IMR-90 (cell line): Measurements from ENCODE around the gene CDC42EP4. TPM values are rescaled to one million over a fixed set of nuclear protein-coding genes. Genes with fewer than 3 reads are reported as not detected.
A peak's percentile ranks its signal among the peaks of the same experiment; 100 is the strongest.

ENCODE experiments used
- ATAC-seq: fragments of 200-7000 bp; cut with Tn5 transposase; 2 replicates; pipeline ENCODE4 v1.9.1; 2020; ENCODE audit warnings: low read depth, mild to moderate bottlenecking, moderate library complexity
- BruUV-seq: library from RNA; stranded (reverse); fragments of 400-500 nt; replicated peaks from 2 replicates; lab custom pipeline; 2021; lab: Mats Ljungman, UMichigan
- CTCF ChIA-PET: fragments of 300-600 bp; formaldehyde crosslinking; extraction: SDS; loops from one replicate; lab custom pipeline; 2021; ENCODE audit warnings: antibody characterized with exemption; lab: Yijun Ruan, JAX
- POLR2A ChIA-PET: fragments of 300-600 bp; sonication (Branson Sonifier 250); formaldehyde crosslinking; loops from one replicate; lab custom pipeline; 2022; ENCODE audit warnings: antibody characterized with exemption; ENCODE audit not compliant: unreplicated experiment; lab: Charles Lee
- DNase-seq: peaks from one replicate; pipeline ENCODE4 v3.0.0; 2013
- H2AFZ ChIP-seq: replicated peaks from 2 replicates; pipeline ENCODE3; 2013; ENCODE audit warnings: low read length, mild to moderate bottlenecking; ENCODE audit not compliant: poor library complexity
- H2AK5ac ChIP-seq: 2 replicates; pipeline ENCODE4 v1.6.1; 2013; ENCODE audit warnings: low read depth, low read length, inconsistent platforms
- H2AK9ac ChIP-seq: replicated peaks from 2 replicates; pipeline ENCODE3; 2013; ENCODE audit warnings: mild to moderate bottlenecking, low read depth, low read length, moderate library complexity; ENCODE audit not compliant: poor library complexity
- H2BK120ac ChIP-seq: 2 replicates; pipeline ENCODE4 v1.6.1; 2013; ENCODE audit warnings: low read depth, low read length, inconsistent platforms
- H2BK15ac ChIP-seq: 3 replicates; pipeline ENCODE4 v1.6.1; 2013; ENCODE audit warnings: low read depth, low read length, inconsistent platforms
- H2BK20ac ChIP-seq: 2 replicates; pipeline ENCODE4 v1.6.1; 2013; ENCODE audit warnings: low read depth, mild to moderate bottlenecking, inconsistent platforms, low read length, moderate library complexity
- H2BK5ac ChIP-seq: 2 replicates; pipeline ENCODE4 v1.6.1; 2013; ENCODE audit warnings: mild to moderate bottlenecking, low read depth, low read length, inconsistent platforms; ENCODE audit not compliant: poor library complexity, severe bottlenecking
- H3K14ac ChIP-seq: replicated peaks from 2 replicates; pipeline ENCODE4 v1.6.1; 2013; ENCODE audit warnings: low read depth, low read length, inconsistent platforms
- H3K18ac ChIP-seq: 2 replicates; pipeline ENCODE4 v1.6.1; 2013; ENCODE audit warnings: low read depth, low read length, control low read depth
- H3K23ac ChIP-seq: 2 replicates; pipeline ENCODE4 v1.6.1; 2013; ENCODE audit warnings: low read depth, low read length, inconsistent platforms
- H3K27ac ChIP-seq: 2 replicates; pipeline ENCODE4 v1.5.1; 2013; ENCODE audit warnings: mild to moderate bottlenecking, control low read depth, low read length; ENCODE audit not compliant: insufficient read depth
- H3K27me3 ChIP-seq: 2 replicates; pipeline ENCODE4 v1.6.1; 2013; ENCODE audit warnings: low read length; ENCODE audit not compliant: control insufficient read depth, insufficient read depth
- H3K36me3 ChIP-seq: 2 replicates; pipeline ENCODE4 v1.6.1; 2013; ENCODE audit warnings: low read length, mixed read lengths; ENCODE audit not compliant: control insufficient read depth, insufficient read depth
- H3K4ac ChIP-seq: 2 replicates; pipeline ENCODE4 v1.6.1; 2013; ENCODE audit warnings: low read depth, low read length, inconsistent platforms
- H3K4me1 ChIP-seq: 2 replicates; pipeline ENCODE4 v1.6.1; 2013; ENCODE audit warnings: low read length, mixed read lengths; ENCODE audit not compliant: control insufficient read depth, insufficient read depth
- H3K4me2 ChIP-seq: 2 replicates; pipeline ENCODE4 v1.6.1; 2013; ENCODE audit warnings: low read depth, mild to moderate bottlenecking, control low read depth, low read length, moderate library complexity
- H3K4me3 ChIP-seq: 2 replicates; pipeline ENCODE4 v1.5.1; 2013; ENCODE audit warnings: low read depth, mild to moderate bottlenecking, control low read depth, low read length, moderate library complexity; ENCODE audit not compliant: insufficient read depth
- H3K56ac ChIP-seq: 2 replicates; pipeline ENCODE4 v1.6.1; 2013; ENCODE audit warnings: low read length, inconsistent platforms; ENCODE audit not compliant: insufficient read depth; ENCODE audit errors: extremely low read depth
- H3K79me1 ChIP-seq, 2 experiments: 2 replicates each; pipeline ENCODE4 v1.6.1; 2013; ENCODE audit warnings: low read length in 2 of 2, inconsistent platforms in 1 of 2, low read depth in 1 of 2
- H3K9ac ChIP-seq: 2 replicates; pipeline ENCODE4 v1.6.1; 2013; ENCODE audit warnings: low read depth, low read length, control low read depth
- H3K9me1 ChIP-seq: 2 replicates; pipeline ENCODE4 v1.6.1; 2013; ENCODE audit warnings: low read length, inconsistent platforms; ENCODE audit not compliant: insufficient read depth
- H3K9me3 ChIP-seq: 2 replicates; pipeline ENCODE4 v1.6.1; 2013; ENCODE audit warnings: low read length; ENCODE audit not compliant: control insufficient read depth, insufficient read depth
- H4K20me1 ChIP-seq: 2 replicates; pipeline ENCODE4 v1.6.1; 2013; ENCODE audit warnings: low read length, inconsistent platforms; ENCODE audit not compliant: insufficient read depth
- H4K5ac ChIP-seq: 2 replicates; pipeline ENCODE4 v1.6.1; 2013; ENCODE audit warnings: mild to moderate bottlenecking, low read depth, low read length, control low read depth
- H4K8ac ChIP-seq, 2 experiments: 2 replicates each; pipeline ENCODE4 v1.6.1; 2013; ENCODE audit warnings: low read depth in 2 of 2, low read length in 2 of 2, control low read depth in 1 of 2, inconsistent platforms in 1 of 2
- H4K91ac ChIP-seq: 2 replicates; pipeline ENCODE4 v1.6.1; 2013; ENCODE audit warnings: low read depth, low read length, inconsistent platforms; ENCODE audit not compliant: insufficient read depth
- BHLHE40 ChIP-seq: fragments of 150-350 bp; IDR thresholded peaks from 2 replicates; pipeline ENCODE4 v1.6.1; 2016; ENCODE audit warnings: mild to moderate bottlenecking, low read depth, low read length
- CEBPB ChIP-seq: IDR thresholded peaks from 2 replicates; pipeline ENCODE4 v1.6.1; 2012; ENCODE audit warnings: low read depth, low read length, improper control_type of control experiment
- CHD1 ChIP-seq: IDR thresholded peaks from 2 replicates; pipeline ENCODE4 v1.6.1; 2012; ENCODE audit warnings: low read depth, low read length, improper control_type of control experiment
- ELK1 ChIP-seq: fragments of 150-350 bp; IDR thresholded peaks from 2 replicates; pipeline ENCODE4 v1.6.1; 2016; ENCODE audit warnings: low read depth, mild to moderate bottlenecking, low read length, moderate library complexity, borderline replicate concordance
- FOS ChIP-seq: fragments of 150-350 bp; IDR thresholded peaks from 2 replicates; pipeline ENCODE4 v1.6.1; 2016; ENCODE audit warnings: low read depth, low read length
- MAFK ChIP-seq: IDR thresholded peaks from 2 replicates; pipeline ENCODE4 v1.6.1; 2012; ENCODE audit warnings: low read depth, low read length, improper control_type of control experiment
- MAZ ChIP-seq: IDR thresholded peaks from 2 replicates; pipeline ENCODE4 v1.6.1; 2012; ENCODE audit warnings: low read depth, mild to moderate bottlenecking, low read length, improper control_type of control experiment, moderate library complexity, borderline replicate concordance
- MXI1 ChIP-seq: IDR thresholded peaks from 2 replicates; pipeline ENCODE4 v1.6.1; 2012; ENCODE audit warnings: low read depth, mild to moderate bottlenecking, low read length, moderate library complexity, borderline replicate concordance
- NFE2L2 ChIP-seq: fragments of 150-350 bp; IDR thresholded peaks from 2 replicates; pipeline ENCODE4 v1.6.1; 2016; ENCODE audit warnings: low read depth, mild to moderate bottlenecking, low read length
- POLR2A ChIP-seq: IDR thresholded peaks from 2 replicates; pipeline ENCODE4 v1.6.1; 2012; ENCODE audit warnings: mild to moderate bottlenecking, low read depth, low read length
- RAD21 ChIP-seq: IDR thresholded peaks from 2 replicates; pipeline ENCODE4 v1.6.1; 2012; ENCODE audit warnings: low read length, improper control_type of control experiment
- RCOR1 ChIP-seq: IDR thresholded peaks from 2 replicates; pipeline ENCODE4 v1.6.1; 2012; ENCODE audit warnings: mild to moderate bottlenecking, low read length, improper control_type of control experiment; ENCODE audit not compliant: insufficient replicate concordance
- RFX5 ChIP-seq: IDR thresholded peaks from 2 replicates; pipeline ENCODE4 v1.8.0; 2012; ENCODE audit warnings: low read depth, mild to moderate bottlenecking, low read length, moderate library complexity
- SMC3 ChIP-seq: fragments of 150-350 bp; IDR thresholded peaks from 2 replicates; pipeline ENCODE4 v1.6.1; 2016; ENCODE audit warnings: low read depth, mild to moderate bottlenecking, antibody characterized with exemption, low read length, moderate library complexity
- WGBS, 2 experiments: methylation state at CpG; one replicate each; pipeline versions ENCODE4 v1.1.5 to v1.1.7; 2013; ENCODE audit warnings: missing lambda C conversion rate in 2 of 2; ENCODE audit not compliant: insufficient read length in 1 of 2; ENCODE audit errors: extremely low coverage in 2 of 2; 5-methylcytosine and 5-hydroxymethylcytosine counted together
- dilution Hi-C: fragments of 300-500 bp; cut with HindIII; formaldehyde crosslinking; loops from one replicate; pipeline ENCODE4 v1.14.3; 2018; ENCODE audit warnings: low sequenced_read_pairs; ENCODE audit not compliant: unreplicated experiment
- in situ Hi-C: fragments of 300-500 bp; cut with MboI; formaldehyde crosslinking; loops from 3 replicates; pipeline ENCODE4 v1.14.3; 2019; ENCODE audit warnings: low sequenced_read_pairs, inconsistent platforms, mixed read lengths
- intact Hi-C: fragments of 100-400 bp; cut with micrococcal nuclease; formaldehyde crosslinking; loops from 2 replicates; pipeline ENCODE4 v1.10.0; 2022
- polyA plus RNA-seq, 3 experiments: library from polyadenylated mRNA; depleted of rRNA; stranded (reverse); fragments of >200 nt; gene quantifications; 2 replicates each; pipeline ENCODE4 v1.2.3, GENCODE V29; 2012; ENCODE audit warnings: low replicate concordance in 1 of 3
- total RNA-seq: library from RNA; depleted of rRNA; stranded (reverse); fragments of >200 nt; gene quantifications from 2 replicates; pipeline ENCODE4 v1.2.3, GENCODE V29; 2012
- TF ChIP-seq, protein P1 (sequence below): conservative IDR thresholded peaks from 2 replicates; pipeline ENCODE4 v1.5.1; 2012; ENCODE audit warnings: mild to moderate bottlenecking, low read depth, low read length, improper control_type of control experiment
- TF ChIP-seq, protein P2 (sequence below): fragments of 150-350 bp; IDR thresholded peaks from 2 replicates; pipeline ENCODE4 v1.6.1; 2017; ENCODE audit warnings: mild to moderate bottlenecking, antibody characterized with exemption, low read length, low read depth

Gene CDC42EP4
- total and polyA plus RNA-seq, 2 of the 4 experiments (the other 2 are of a cell fraction) = 14.3 to 25.8 TPM

- no peaks in the 10 kb centered on the region for H3K27me3 ChIP-seq
- no peak for ATAC-seq
- peaks cover 9 to 39% of the 10 kb centered on the region in 2 experiments for H3K79me1 ChIP-seq
- H3K56ac ChIP-seq = no peak overlapping the region
- H3K4ac ChIP-seq = no peak overlapping the region
- no peak overlapping the region for H3K27ac ChIP-seq
- no peak overlapping the region for H3K14ac ChIP-seq
- CTCF ChIA-PET = no interaction called here
- peaks cover 7% of the 10 kb centered on the region; the same call in 1 of the 2 replicates for H3K4me1 ChIP-seq
- no peak overlapping the region for H2BK15ac ChIP-seq
- no peak overlapping the region for H2BK5ac ChIP-seq
- no peaks in the 10 kb centered on the region for H3K9me3 ChIP-seq
- POLR2A ChIA-PET = no interaction called here
- in situ Hi-C loops (no loop called here), intact Hi-C loops (no loop called here), dilution Hi-C loops (no loop called here)
- H2BK20ac ChIP-seq = no peak overlapping the region
- no peak overlapping the region for H4K91ac ChIP-seq
- H3K18ac ChIP-seq = no peak overlapping the region
- H4K5ac ChIP-seq = no peak overlapping the region
- H2AFZ ChIP-seq = no peak overlapping the region
- no CpG with 5 or more reads among the region's 12 CpGs for WGBS, 2 experiments
- H2AK5ac ChIP-seq = no peak overlapping the region
- H3K4me3 ChIP-seq = no peak overlapping the region
- no peak overlapping the region for H3K4me2 ChIP-seq
- H4K20me1 ChIP-seq = peaks cover 19% of the 10 kb centered on the region
- no peak overlapping the region for H3K9ac ChIP-seq
- no peak overlapping the region for H2BK120ac ChIP-seq
- peak overlapping the region; percentile 70 for H2AK9ac ChIP-seq
- DNase-seq = no peak
- TF ChIP-seq POLR2A (no peak), MAFK (no peak), MAZ (no peak), SMC3 (no peak), MXI1 (no peak), BHLHE40 (no peak), CEBPB (no peak), FOS (no peak), NFE2L2 (no peak), RCOR1 (no peak), CHD1 (no peak), RFX5 (no peak), RAD21 (no peak), ELK1 (no peak)
- TF ChIP-seq, protein P1, sequence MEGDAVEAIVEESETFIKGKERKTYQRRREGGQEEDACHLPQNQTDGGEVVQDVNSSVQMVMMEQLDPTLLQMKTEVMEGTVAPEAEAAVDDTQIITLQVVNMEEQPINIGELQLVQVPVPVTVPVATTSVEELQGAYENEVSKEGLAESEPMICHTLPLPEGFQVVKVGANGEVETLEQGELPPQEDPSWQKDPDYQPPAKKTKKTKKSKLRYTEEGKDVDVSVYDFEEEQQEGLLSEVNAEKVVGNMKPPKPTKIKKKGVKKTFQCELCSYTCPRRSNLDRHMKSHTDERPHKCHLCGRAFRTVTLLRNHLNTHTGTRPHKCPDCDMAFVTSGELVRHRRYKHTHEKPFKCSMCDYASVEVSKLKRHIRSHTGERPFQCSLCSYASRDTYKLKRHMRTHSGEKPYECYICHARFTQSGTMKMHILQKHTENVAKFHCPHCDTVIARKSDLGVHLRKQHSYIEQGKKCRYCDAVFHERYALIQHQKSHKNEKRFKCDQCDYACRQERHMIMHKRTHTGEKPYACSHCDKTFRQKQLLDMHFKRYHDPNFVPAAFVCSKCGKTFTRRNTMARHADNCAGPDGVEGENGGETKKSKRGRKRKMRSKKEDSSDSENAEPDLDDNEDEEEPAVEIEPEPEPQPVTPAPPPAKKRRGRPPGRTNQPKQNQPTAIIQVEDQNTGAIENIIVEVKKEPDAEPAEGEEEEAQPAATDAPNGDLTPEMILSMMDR = no peak
- TF ChIP-seq, protein P2, sequence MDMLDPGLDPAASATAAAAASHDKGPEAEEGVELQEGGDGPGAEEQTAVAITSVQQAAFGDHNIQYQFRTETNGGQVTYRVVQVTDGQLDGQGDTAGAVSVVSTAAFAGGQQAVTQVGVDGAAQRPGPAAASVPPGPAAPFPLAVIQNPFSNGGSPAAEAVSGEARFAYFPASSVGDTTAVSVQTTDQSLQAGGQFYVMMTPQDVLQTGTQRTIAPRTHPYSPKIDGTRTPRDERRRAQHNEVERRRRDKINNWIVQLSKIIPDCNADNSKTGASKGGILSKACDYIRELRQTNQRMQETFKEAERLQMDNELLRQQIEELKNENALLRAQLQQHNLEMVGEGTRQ = no peak
- H3K36me3 ChIP-seq = peaks cover 24% of the 10 kb centered on the region
- no TSS peak for BruUV-seq
- no peak overlapping the region for H4K8ac ChIP-seq
- no peaks in the 10 kb centered on the region; the same call in 1 of the 2 replicates for H3K9me1 ChIP-seq
- H3K23ac ChIP-seq = no peak overlapping the region
Observed at GRCh38 chr17:73280191-73280590, 31.6 kb downstream of the CDC42EP4 start.
